NCI-H82 treated with DMSO at 0.1 percent for 48 hours (cell line): ENCODE results near the gene ZNF101.

ENCODE experiments used
- DNase-seq: peaks from one replicate; lab custom pipeline; 2025; ENCODE audit not compliant: unreplicated experiment; lab: John Stamatoyannopoulos, UW

Gene ZNF101

GRCh38 chr19:19637523-19638251 is 31.0 kb upstream of the ZNF101 start:
- no peak for DNase-seq

- no peak for DNase-seq
These were observed 26.0 kb upstream of the ZNF101 start for GRCh38 chr19:19642506-19643157.

DNA sequence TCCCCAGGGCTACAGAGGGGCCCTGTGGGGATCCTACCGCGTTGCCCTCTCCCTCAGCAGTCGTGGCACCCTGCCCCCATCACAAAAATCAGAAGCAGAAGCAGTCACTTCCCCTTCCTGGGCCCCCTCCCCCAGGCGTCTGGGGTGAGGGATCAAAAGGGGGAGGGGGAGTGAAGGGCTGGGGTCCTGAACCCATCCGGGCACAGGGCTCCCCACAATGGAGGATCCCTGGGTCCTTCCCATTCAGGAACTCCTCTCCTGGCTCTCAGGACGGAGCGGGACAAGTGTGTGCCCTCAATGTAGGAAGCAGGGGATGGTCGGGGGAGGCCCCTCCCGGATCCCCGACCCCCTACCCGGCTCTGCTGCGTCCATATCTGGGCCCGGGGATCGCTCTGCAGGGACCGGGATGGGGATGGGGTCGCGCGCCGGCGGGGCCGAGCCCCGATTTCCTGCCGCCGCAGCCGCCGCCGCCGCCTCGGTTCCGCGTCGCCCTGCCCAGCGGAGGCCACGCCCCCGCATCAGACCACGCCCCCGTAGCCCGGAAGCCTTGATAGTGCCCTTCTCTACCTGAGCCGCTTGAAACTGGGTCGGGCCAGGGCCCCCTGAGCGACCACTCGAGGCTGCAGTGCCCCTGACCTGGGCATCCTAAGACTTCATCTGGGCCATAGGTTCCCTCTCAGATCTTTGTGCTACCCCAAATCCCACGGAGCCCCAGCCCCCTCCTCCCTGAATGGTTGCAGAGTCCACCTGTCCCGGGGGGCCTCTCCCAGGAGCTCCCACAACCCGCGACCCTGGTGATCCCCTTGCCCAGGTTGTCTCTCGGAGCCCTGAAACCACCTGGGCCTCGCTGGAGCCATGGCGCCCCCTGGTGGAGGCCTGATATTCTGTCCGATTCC is 25.2 kb upstream of the ZNF101 start, which contains the start of gene GMIP:
Gene GMIP (minus strand): TSS at position 500 of the 896 bp plus-strand sequence. CDS start 128 bp downstream, at position 372.
- DNase-seq = peak; percentile 56

DNA sequence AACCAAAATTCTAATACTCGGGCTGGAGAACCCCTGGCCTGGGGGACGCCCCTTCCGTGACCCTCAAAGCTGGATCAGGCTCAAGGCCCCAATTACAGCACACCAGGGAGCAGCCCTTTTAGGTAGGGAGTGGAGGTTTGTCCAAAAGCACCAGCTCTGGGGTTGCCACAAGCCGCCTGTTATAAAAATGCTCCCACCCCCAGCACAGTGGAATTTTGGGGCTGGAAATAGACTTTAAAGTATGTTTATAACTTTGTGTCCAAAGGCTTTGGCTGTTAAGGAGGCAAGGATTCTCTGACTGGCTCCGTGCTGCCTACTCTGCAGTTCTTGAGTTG is 24.6 kb upstream of the ZNF101 start:
- DNase-seq = no peak

DNA sequence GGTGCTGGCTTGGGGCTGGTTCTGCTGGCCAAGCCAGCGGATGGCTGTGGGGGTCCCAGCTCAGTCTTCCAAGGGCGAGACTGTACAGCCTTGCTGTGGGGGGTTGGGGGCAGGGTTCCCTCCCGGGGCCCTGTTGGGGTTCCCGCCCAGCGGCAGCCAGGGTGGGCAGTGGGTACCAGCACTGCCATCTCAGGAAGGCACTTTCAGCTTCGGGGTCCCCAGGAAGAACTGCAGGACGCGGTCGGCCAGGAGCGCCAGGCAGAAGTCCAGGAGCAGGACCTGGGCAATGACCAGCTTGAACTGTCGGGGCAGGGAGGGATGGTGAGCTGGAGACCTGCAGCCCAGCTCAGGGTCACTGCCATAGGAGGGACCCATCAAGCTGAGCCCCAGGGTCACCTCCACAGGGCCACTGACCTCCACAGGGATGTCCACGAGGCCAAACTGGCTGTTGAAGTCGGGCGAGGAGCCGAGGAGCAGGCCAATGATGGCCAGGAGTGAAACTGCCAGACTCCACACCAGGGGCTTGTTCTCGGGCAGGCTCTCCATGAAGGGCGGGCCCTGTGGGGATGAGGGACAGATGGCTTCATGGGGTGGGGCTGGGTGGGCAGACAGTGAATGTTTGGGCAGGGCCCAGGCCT is 23.3 kb upstream of the ZNF101 start:
- no peak for DNase-seq

- DNase-seq = no peak
These were observed 21.4 kb upstream of the ZNF101 start for GRCh38 chr19:19647037-19647835.

GRCh38 chr19:19649155-19649554 is 19.5 kb upstream of the ZNF101 start:
- no peak for DNase-seq

- no peak for DNase-seq
These were observed 19.1 kb upstream of the ZNF101 start for GRCh38 chr19:19649580-19649995.

GRCh38 chr19:19650331-19650730 is 18.3 kb upstream of the ZNF101 start:
- no peak for DNase-seq

GRCh38 chr19:19651076-19651475 is 17.6 kb upstream of the ZNF101 start:
- DNase-seq = no peak

DNA sequence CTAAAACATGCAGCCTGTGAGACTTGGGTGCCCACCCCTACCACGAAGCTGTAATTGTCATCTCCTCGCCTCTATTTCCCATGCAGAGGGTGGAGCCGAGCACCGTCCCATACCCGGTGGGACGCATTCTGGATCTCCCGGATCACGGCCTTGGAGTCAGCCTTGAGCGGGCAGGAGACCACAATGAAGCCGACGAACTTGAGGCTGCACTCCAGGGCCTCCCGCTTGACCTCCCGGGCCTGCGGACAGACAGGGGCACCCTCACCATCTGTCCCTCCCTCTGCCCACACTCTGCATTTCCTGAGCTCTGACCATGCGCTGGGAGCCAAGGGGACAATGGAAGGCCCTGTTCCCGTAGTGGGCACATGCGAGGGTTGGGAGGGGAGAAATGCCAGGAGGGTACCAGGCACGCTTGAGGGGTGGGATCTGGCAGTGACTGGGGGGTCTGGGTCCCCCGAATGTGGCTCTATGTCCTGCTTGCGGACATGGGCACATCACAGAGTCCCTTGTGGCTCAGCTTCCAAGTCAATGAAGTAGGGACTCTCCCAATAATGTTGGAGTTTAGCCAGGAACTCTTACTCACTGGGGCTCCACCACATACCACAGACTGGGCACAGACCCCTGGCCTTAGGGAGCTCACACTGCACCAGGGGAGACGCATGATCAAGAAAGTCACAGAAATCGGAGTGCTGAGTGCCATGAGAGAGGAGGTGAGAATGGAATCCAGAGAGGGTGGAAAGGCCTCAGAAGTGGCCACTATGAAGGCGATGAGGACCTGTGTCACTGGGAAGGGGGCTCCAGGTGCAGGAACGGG is 15.9 kb upstream of the ZNF101 start:
- no peak for DNase-seq

GRCh38 chr19:19653597-19654147 is 15.0 kb upstream of the ZNF101 start:
- no peak for DNase-seq

DNA sequence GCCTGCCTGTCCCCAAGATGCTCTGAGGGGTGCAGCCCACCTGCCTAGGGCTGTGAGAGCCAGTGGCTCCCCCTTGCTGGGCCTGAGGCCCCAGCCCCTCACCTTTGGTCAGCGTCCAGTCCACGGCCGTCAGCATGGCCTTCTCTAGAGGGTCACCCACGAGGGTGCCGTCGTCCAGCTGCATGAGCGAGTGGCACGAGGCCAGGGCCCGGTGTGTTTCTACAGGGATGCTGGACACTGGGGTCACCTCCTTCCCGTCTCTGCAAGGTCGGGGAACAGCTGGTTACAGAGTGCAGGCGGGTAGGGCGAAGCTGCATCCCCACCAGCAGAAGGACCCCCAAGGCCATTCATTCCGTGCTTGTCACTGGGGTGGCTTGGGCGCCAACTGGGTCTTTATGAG is 14.2 kb upstream of the ZNF101 start:
- DNase-seq = no peak

DNA sequence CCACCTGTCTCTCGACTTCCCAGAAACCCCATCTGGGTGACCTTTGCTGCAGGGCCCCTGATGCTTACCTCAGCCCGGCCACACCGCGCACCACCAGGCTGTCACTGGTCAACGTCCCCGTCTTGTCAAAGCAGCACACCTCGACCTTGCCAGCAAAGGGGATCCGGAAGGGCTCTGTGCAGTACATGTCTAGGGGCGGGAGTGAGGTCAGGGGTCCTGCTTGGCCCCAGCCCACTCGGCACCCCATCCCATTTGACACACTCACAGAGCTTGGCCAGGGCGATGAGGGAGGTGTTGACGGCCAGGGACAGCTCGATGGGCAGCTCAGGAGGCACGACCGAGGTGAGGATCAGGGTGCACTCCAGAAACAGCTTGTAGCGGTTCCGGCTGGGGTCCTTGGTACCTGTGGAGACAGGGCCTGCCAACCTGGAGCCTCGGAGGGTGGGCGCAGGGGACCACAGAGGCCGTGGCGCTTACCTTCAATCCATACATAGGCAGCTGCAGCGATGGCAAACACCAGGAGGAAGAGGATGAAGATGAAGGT is 13.5 kb upstream of the ZNF101 start:
- DNase-seq = no peak

DNA sequence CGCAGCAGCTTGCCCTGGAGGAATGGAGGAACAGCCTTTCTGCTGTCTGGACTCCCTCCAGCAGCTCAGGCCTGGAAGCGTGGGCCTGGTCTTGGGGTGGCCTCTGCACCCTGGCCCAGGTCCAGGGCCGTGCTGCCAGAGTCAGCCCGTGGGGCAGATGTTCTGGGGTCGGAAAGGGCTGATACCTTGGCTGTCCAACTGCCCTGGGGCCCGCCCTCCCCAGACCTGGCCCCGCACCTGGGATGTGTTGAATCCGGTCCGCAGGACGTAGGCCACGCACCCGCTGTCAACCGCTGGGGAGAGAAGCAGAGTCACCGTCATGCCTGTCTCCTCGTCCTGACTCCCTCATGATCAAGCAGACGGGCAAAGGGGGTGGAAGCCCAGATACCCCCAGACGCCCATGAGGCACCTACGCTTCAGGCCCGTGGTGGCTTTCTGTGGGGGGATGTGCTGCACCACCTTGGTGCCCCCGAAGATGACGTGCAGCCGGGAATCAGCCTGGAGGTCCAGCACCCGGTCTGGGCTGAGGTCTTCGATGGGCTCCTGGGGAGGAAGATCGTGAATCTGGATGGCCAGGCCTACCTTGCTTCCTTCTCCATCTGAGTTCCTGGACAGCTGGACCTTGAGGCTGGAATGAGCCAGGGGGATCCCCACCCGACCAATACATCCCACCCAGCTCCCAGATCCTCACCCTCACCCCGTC is 12.8 kb upstream of the ZNF101 start:
- no peak for DNase-seq

DNA sequence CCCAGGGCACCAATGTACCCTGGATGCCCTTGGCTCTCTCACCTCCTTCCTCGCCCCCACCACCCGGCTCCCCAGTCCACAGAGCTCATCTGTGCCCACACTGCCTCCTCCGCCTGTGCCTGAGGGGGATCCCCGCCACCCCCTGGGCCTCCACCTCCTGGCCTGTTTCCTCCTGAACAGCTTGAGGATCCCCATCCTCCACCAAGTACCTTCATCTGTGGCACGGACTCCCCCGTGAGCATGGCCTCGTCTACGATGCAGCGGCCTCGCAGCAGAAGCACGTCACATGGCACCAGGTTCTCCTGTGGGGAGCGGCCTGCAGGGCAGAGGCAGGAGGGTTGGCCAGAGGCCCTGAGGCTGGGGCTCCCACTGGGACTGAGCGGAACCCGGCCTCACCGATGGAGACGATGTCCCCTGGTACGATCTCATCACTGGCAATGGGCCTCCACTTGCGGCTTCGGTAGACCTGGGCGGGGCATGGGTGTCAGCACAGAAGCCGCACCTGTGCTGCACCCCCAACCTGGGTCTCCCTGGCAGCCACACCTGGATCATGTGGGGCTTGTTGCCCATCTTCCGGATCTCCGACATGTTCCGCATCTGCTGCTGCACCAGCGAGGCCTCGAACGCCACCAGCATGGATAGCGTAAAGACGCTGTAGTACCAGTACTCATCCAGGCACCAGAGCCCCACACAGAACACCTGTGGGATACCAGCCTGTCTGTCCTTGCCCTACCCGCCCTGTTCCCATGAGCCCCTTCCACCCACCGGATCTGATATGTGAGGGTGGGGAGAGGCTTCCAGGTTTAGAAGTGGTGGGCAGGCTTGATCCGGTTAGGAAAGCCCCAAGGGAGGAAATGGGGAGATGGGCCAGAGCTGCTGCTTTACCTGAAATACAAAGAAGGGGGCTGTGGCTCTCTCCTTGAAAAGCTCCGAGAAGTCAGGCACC is 11.9 kb upstream of the ZNF101 start:
- no peak for DNase-seq

- DNase-seq = peak; percentile 86
These were observed 11.2 kb upstream of the ZNF101 start for GRCh38 chr19:19657397-19657783.
